Lower leg skin (tissue), 4 donors: ENCODE data around the gene CREB5. TPM values are rescaled to one million over a fixed set of nuclear protein-coding genes. Genes with fewer than 3 reads are reported as not detected.

Experiments
- DNase-seq, 2 donors: peaks; one replicate each; pipeline ENCODE4 v3.0.0-alpha.2; 2019; ENCODE audit warnings: low spot score in 2 of 2
- H3K4me3 ChIP-seq: fragments of 200-600 bp; sonication (generic); 2 replicates; pipeline ENCODE4 v1.5.1; 2017; ENCODE audit warnings: mild to moderate bottlenecking, low read depth; ENCODE audit not compliant: poor library complexity, severe bottlenecking
- POLR2A ChIP-seq, 2 donors: fragments of 450-650 bp; IDR thresholded peaks; one replicate each; pipeline ENCODE4 v1.6.1; 2016 to 2017; ENCODE audit warnings: antibody characterized with exemption in 2 of 2, mild to moderate bottlenecking in 1 of 2, moderate library complexity in 1 of 2
- WGBS, 2 donors: methylation state at CpG; one replicate each; pipeline ENCODE4 v1.1.5; 2018; 5-methylcytosine and 5-hydroxymethylcytosine counted together
- intact Hi-C: fragments of 100-400 bp; cut with DNase I; formaldehyde crosslinking; loops from one replicate; pipeline ENCODE4 v1.15.0; 2023; ENCODE audit warnings: low total_unique reads
- total RNA-seq, 4 donors: library from RNA; depleted of rRNA; stranded (reverse); fragments of >200 nt; gene quantifications; one replicate each; pipeline ENCODE4 v1.1.0, GENCODE V29; 2016
- TF ChIP-seq, protein P1 (sequence below), 3 donors: fragments of 450-650 bp; IDR thresholded peaks; one replicate each; pipeline ENCODE4 v1.5.1; 2016; ENCODE audit warnings: antibody characterized with exemption in 3 of 3, mild to moderate bottlenecking in 3 of 3, moderate library complexity in 2 of 3

CREB5 gene
- total RNA-seq, 4 donors from 2014 or later = 2.5 to 15.0 (median 5.4) TPM

DNA sequence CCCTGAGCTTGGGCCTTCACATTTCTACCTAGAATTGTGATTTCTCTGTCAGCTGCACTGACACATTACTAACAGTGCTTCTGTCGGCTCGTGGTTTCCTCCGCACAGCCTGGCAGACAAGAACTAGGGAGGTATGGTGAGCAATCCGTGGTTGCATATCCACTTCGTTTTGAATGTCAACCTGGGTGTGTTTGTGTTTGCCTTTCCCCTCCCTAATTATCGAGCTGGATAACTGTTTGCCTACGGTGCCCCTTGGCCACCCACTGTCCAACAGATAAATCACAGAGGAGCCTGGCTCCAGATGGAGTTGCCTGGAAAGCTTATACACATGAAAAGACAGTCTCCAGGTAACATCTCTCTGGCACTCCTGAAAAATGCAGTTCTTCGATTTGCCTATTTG is 317.0 kb downstream of the CREB5 start:
- intact Hi-C loops = no loop called here
- WGBS, 2 donors = 73 to 74% methylated on average over 8 of the region's 8 CpGs
- no peak overlapping the region for H3K4me3 ChIP-seq
- no peak for TF ChIP-seq POLR2A (IDR thresholded peaks at IDR 0.05)
- TF ChIP-seq, protein P1, sequence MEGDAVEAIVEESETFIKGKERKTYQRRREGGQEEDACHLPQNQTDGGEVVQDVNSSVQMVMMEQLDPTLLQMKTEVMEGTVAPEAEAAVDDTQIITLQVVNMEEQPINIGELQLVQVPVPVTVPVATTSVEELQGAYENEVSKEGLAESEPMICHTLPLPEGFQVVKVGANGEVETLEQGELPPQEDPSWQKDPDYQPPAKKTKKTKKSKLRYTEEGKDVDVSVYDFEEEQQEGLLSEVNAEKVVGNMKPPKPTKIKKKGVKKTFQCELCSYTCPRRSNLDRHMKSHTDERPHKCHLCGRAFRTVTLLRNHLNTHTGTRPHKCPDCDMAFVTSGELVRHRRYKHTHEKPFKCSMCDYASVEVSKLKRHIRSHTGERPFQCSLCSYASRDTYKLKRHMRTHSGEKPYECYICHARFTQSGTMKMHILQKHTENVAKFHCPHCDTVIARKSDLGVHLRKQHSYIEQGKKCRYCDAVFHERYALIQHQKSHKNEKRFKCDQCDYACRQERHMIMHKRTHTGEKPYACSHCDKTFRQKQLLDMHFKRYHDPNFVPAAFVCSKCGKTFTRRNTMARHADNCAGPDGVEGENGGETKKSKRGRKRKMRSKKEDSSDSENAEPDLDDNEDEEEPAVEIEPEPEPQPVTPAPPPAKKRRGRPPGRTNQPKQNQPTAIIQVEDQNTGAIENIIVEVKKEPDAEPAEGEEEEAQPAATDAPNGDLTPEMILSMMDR (IDR thresholded peaks at IDR 0.05) = no peak
- no peak for DNase-seq

DNA sequence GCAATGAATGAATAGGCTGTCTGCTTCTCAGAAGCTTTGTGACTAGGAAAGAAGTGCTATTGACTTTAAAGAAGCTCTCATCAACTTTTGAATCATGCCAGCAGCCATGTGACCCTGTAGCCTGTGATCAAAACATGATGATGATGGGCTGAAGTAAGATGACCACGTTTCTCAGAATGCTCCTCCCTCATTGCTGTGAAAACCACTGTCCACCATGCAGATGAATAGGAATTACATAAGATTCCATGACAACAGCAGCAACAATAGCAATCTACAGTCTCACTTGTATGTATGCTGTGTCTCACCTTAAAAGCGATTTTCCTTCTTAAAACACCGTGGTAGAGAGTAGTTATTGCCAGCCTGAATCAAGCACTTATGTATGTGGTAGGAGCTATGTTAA is 317.4 kb downstream of the CREB5 start:
- intact Hi-C loops = no loop called here
- no peak overlapping the region for H3K4me3 ChIP-seq
- DNase-seq = no peak
- 70 to 73% methylated on average over 3 of the region's 3 CpGs for WGBS, 2 donors
- TF ChIP-seq POLR2A (IDR thresholded peaks at IDR 0.05) = no peak
- TF ChIP-seq, protein P1 (IDR thresholded peaks at IDR 0.05) = no peak

DNA sequence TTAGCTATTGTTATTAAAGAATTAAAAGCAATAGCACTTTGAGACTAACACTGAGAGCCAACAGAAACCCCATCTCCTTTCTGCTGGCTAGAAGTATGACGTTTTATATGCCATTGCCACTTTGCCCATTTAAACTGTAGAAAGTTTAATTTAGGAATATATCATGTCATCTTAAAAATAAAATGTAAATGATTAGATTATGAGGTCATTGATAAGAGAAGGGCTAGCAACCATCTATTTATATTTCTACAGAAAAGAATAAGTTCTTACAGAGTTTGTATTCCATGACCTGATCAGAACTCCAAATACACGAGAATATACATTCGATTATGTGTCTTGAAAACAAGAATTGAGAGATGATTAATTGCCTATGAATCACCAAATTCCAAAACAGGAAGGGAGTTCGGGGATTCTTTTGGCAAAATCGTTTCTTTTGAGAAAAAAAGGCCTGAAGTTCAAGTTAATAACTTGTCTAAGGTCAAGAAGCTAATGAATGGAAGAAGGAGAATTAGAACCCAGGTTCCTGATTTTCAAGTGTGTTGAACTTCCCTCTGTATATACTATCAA is 318.9 kb downstream of the CREB5 start:
- WGBS, 2 donors = 42 to 47% methylated on average over 5 of the region's 5 CpGs
- no peak for DNase-seq
- no peak overlapping the region for H3K4me3 ChIP-seq
- intact Hi-C loops = no loop called here
- TF ChIP-seq POLR2A (IDR thresholded peaks at IDR 0.05) = no peak
- TF ChIP-seq, protein P1 (IDR thresholded peaks at IDR 0.05) = no peak

DNA sequence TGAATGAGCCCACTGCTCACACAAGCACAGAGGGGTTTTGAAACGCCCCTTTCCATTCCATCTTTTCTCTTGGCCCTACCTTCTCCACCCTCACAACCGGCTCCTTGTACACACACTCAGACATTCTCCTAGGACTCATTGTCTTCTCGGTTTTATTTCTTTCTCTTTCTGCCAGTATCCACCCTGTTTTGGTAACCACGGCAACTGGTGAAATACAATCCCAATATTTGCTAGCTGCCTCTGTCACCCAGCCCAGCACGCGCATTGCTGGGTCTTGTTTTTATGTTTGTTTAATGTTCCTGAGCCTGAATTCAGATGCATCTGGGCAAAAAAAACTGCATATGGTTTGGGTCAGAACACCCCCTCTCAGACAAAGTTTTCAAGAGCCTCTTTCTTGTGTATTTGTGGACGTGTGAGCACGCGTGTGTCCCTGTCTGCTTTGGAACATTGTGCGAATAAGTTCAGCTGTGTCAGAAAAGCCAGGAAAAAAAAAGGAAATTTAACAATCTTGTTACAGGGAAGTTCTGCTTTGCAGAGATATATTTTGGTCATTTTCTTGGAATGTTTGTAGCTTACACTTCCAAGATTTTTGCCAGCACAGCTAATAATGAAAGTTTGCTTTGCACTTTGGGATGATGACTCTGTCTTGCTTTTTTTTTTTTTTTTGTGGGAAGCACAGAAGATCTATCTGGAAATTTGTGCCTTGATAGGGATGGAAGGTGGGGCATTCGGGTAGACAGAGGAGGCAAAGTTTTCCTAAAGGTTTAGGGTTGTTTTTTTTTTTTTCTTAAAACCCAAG is 320.0 kb downstream of the CREB5 start:
- TF ChIP-seq, protein P1 (IDR thresholded peaks at IDR 0.05) = no peak
- no peak for TF ChIP-seq POLR2A (IDR thresholded peaks at IDR 0.05)
- WGBS, 2 donors = 44 to 49% methylated on average over 11 of the region's 11 CpGs
- no peak overlapping the region for H3K4me3 ChIP-seq

DNA sequence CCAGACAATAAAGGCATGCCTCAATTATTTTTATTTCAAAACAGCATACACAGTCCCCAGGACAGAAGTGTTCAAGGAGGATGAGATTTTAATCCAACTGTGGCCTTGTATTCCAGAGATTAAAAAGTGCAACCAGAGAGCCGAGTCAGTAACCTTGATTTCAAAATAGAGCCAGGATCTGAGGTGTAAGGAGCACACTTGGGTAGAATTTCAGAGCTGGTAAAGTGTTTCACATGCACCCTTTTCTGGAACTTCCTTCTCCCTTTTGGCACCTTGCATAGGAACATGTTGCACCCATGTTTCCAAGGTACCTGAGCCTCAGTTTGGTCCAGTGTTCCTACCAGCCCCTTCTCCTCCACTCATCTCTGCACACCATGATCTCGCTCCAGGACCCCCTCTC is 320.7 kb downstream of the CREB5 start:
- TF ChIP-seq POLR2A (IDR thresholded peaks at IDR 0.05) = no peak
- TF ChIP-seq, protein P1 (IDR thresholded peaks at IDR 0.05) = no peak
- WGBS, 2 donors = 78 to 85% methylated on average over 2 of the region's 2 CpGs
- no peak for DNase-seq
- H3K4me3 ChIP-seq = no peak overlapping the region
- intact Hi-C loops = no loop called here

More for the DNA sequence above, 320.0 kb downstream of the CREB5 start:
- peak in 1 of 2 donors; percentile 34 for DNase-seq
- intact Hi-C loops = no loop called here
